HG03565 (cell line): ENCODE data around the gene SYT12.

Experiments used
- ATAC-seq: cut with Tn5 transposase; IDR thresholded peaks from one replicate; pipeline ENCODE4 v1.9.1; 2021; ENCODE audit warnings: mild to moderate bottlenecking, moderate library complexity; ENCODE audit not compliant: unreplicated experiment

Gene SYT12

GRCh38 chr11:67054346-67054835 lies 31.5 kb downstream of the SYT12 start:
- no peak for ATAC-seq

- ATAC-seq: no peak
Measured at GRCh38 chr11:67054836-67055523, 32.0 kb downstream of the SYT12 start.

DNA sequence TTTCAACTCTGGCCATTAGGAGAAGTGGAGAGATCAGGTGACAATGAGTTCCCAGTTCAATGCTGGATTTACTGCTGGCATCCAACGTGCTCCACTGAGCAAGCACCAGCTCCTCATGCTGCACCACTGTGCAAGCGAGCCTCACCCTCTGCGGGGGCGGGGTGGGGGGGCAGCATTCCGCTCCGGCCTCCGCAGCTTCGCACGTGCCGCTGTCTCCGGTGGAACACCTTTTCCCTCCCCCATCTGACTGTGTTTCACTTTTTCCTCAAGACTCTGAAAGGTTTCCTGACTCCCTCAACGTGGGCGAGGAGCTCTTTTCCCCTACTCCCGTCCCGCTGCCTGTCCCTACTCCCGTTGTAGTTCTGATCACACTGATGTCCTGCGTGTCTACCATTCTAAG lies 32.9 kb downstream of the SYT12 start:
- no peak for ATAC-seq

GRCh38 chr11:67056267-67057204 lies 33.6 kb downstream of the SYT12 start, which contains the start of gene RHOD:
RHOD (plus strand) TSS chr11:67056847; CDS start chr11:67056903, 56 bp downstream.
- ATAC-seq: no peak

DNA sequence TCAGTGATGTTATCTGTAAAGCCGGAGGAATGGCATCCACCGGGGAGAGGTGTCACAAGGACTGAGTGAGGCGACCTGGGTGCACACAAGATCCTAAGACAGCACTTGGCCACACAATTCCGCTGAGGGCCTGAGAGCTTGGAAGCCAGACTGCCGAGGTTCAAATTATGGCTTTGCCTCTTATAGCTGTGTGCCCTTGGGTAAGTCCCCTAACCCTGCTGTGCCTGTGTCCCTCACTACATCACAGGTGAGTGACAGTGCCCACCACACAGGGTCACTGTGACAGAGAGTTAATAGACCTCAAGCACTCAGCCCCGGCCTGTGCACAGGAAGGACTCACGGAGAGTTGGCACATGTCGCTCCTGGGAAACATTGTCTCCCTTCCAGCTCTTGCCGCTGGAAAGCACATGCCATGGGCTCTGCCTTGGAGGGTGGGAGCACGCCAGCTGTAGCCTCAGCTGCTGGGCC lies 34.3 kb downstream of the SYT12 start:
- no peak for ATAC-seq

DNA sequence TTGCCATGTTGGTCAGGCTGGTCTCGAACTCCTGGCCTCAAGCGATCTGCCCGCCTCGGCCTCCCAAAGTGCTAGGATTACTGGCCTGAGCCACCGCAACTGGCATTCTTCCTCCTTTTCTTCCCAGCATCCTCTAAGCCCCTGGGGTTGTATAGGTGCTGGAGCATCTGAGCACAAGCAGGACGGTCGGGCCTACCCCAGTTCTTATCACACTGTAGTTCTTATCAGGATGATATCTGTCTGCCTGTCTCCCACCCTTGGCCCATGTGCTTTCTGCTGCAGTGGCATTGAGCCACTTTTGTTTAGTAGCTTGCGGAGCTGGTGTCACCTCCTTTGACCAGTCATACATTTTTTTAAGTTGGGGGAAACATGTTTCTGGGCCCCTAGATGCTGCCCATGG lies 35.6 kb downstream of the SYT12 start:
- ATAC-seq: no peak

DNA sequence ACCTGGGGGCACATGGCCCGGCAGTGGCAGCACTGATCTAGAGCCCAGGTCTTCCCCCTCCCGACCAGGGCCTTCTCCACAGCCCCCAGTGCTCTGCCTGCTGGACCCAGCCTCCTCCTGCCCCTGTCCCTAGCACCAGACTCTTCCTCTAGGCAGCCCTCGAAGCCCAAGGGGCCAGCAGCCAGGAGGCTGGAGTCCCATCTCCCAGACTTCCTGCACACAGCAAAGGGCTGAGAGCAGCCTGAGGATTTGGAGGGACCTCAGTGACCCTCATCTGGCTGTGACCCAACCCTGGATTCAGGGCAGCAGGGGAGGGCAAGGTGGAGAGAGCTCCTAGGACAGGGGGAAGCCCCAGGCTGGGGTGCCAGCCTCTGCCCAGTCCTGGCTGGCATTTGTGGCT lies 36.7 kb downstream of the SYT12 start:
- ATAC-seq: no peak

GRCh38 chr11:67060111-67060522 lies 37.2 kb downstream of the SYT12 start:
- ATAC-seq: no peak

- no peak for ATAC-seq
Measured at GRCh38 chr11:67062526-67063373, 39.8 kb downstream of the SYT12 start.

- no peak for ATAC-seq
Measured at GRCh38 chr11:67066333-67066709, 43.4 kb downstream of the SYT12 start.

GRCh38 chr11:67071420-67072284 lies 48.7 kb downstream of the SYT12 start:
- no peak for ATAC-seq

DNA sequence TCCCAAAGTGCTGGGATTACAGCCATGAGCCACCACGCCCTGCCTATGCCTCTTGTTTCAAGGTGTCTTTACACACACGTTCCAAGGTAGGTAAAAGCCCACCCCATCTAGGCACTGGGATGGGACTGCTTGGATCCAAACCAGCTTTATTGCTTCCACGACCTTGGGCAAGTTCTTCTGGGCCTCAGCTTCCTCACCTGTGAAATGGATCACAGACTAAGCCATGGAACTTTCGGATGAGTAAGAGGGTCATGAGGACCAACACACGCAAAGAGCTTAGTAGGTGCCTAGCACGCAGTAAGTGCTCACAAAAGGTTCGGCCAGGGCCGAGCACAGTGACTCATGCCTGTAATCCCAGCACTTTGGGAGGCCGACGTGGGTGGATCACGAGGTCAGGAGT lies 49.4 kb downstream of the SYT12 start:
- ATAC-seq: no peak

DNA sequence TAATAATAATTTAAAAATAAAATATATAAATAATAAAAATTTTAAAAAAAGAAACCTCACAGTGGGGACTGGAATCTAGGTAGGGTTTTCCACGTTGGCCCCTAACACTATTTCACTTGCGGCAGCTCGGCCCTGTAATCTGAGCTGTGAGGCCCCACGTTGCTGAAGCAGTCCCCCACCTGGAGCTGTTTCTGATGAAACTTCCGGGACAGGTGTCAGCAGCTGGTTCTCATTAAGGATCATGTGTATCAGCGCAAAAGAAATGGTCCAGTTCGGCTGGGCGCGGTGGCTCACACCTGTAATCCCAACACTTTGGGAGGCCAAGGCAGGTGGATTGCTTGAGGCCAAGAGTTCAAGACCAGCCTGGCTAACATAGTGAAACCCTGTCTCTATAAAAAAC lies 51.0 kb downstream of the SYT12 start:
- no peak for ATAC-seq

GRCh38 chr11:67076202-67076601 lies 53.3 kb downstream of the SYT12 start:
- ATAC-seq: no peak

DNA sequence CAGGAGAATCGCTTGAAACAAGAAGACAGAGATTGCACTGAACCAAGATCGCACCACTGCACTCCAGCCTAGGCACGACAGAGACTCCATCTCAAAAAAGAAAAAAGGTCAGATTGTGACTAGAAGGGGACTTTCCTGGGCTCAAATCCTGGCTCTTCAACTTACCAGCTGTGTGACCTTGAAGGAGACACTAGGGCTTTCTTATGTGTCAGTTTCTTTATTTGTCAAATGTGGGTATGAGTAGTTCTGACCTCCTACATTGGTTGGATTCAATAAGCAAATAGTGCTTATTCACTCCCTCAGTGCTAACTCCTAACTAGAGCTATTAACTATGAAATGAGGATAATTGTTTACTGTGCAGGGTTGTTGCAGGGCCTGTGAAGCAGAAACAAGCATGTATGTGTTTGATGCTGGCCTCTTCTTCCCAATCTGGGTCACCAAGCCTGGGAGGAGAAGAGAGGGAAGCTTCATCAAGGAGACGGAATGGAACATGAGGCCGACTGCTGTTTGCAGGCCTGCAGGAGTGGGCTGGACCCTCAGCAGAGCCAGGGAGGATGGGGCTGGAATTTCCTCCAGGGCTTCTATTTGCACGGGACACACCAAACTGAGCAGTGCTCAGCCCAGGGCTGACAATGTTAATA lies 56.3 kb downstream of the SYT12 start:
- ATAC-seq: no peak

DNA sequence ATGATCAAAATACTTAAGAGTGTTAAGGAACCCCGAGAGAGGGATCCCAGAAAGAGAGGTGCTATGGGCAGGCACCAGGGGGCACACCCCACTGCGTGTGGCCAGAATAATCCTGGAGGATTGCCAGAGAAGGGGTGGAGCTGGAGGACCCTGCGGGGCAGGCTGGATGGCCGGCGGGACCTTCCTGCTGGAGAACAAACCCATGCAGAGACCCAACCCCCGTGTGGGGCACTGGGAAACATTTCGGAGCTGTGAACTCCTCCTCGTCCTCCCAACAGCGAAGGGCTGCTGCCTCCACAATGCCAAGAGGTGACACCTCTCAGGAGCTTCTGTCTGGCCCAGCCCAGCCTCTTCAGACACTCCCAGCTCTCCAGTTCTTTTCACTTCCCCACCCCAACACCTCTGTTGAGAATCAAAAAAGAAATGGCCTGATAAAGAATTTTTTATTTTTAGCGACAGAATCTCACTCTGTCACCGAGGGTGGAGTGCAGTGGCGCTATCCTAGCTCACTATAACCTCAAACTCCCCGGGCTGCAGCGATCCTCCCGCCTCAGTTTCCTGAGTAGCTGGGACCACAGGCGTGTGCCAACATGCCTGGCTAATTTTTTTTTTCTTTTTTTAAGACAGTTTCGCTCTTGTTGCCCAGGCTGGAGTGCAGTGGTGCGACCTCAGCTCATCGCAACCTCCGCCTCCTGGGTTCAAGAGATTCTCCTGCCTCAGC lies 59.3 kb downstream of the SYT12 start:
- ATAC-seq: no peak

- ATAC-seq: no peak
Measured at GRCh38 chr11:67083786-67084366, 60.9 kb downstream of the SYT12 start.

DNA sequence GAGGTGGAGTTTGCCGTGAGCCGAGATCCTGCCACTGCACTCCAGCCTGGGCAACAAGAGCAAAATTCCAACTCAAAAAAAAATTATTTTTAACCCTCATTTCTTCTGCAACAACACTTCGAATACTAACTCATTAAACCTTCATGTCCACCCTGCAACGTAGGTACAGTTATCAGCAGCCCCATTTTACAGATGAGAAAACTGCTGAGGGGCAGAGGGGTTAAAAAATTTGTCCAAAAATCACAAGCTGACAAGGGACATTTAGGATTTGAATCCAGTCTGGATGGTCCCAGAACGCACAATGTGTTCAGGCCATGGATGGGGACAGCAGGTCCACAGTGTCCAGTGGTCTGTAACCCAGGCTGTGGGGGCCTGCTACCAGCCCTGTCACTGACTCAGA lies 62.7 kb downstream of the SYT12 start:
- no peak for ATAC-seq
